Left lung (tissue), 10 donors: ENCODE measurements around the gene LDAH. TPM values are rescaled to one million over a fixed set of nuclear protein-coding genes. Genes with fewer than 3 reads are reported as not detected.

Experiments
- ATAC-seq: fragments of 200-7000 bp; cut with Tn5 transposase; one replicate; pipeline ENCODE4 v1.9.1; 2020; ENCODE audit warnings: moderate library complexity
- DNase-seq, 4 donors: peaks; one replicate each; pipeline ENCODE4 v3.0.0-alpha.2; 2013 to 2020
- H3K27ac ChIP-seq, 2 donors: fragments of 200-600 bp; sonication (generic) in 1 of 2; one replicate each; pipeline versions ENCODE4 v1.5.0 to v1.8.0; 2020 to 2021
- H3K27me3 ChIP-seq, 2 donors: fragments of 200-600 bp; sonication (generic) in 1 of 2; one replicate each; pipeline versions ENCODE4 v1.5.0 to v1.8.0; 2020 to 2021
- H3K36me3 ChIP-seq, 2 donors: fragments of 200-600 bp; sonication (generic) in 1 of 2; one replicate each; pipeline versions ENCODE4 v1.5.0 to v1.8.0; 2020 to 2021
- H3K4me1 ChIP-seq, 2 donors: fragments of 200-600 bp; one replicate each; pipeline ENCODE4 v1.8.0; 2021
- H3K4me3 ChIP-seq, 2 donors: fragments of 200-600 bp; sonication (generic) in 1 of 2; one replicate each; pipeline versions ENCODE4 v1.5.0 to v1.8.0; 2020 to 2021; ENCODE audit warnings: mild to moderate bottlenecking in 1 of 2
- H3K9me3 ChIP-seq, 2 donors: fragments of 200-600 bp; sonication (generic) in 1 of 2; one replicate each; pipeline versions ENCODE4 v1.5.0 to v1.8.0; 2020 to 2021
- CTCF ChIP-seq, 2 donors: fragments of 200-600 bp; sonication (generic) in 1 of 2; IDR thresholded peaks; one replicate each; pipeline versions ENCODE4 v1.5.0 to v1.8.0; 2021; ENCODE audit warnings: antibody characterized with exemption in 2 of 2
- intact Hi-C, 2 donors: fragments of 100-400 bp; cut with DNase I; formaldehyde crosslinking; loops; one replicate each; pipeline versions ENCODE4 v1.11.2 to v1.14.2; 2022
- polyA plus RNA-seq, 6 donors: library from polyadenylated mRNA; unstranded; fragments of 120-200 nt; gene quantifications; one replicate each; pipeline ENCODE4 v1.2.1, GENCODE V29; 2013; ENCODE audit not compliant: insufficient read length in 6 of 6
- total RNA-seq, 2 donors: library from RNA; stranded (reverse); fragmentation: NEBNext Ultra II Directional; extraction: Animal tissue kit (Norgen Biotek cat#: 25700); gene quantifications; one replicate each; pipeline ENCODE4 v1.2.1, GENCODE V29; 2021
- donor health status: DM: no; HTN: yes; CAD: no.
- donor health status: DM: no; HTN: no; CAD: no.

Gene LDAH
- total and polyA plus RNA-seq, 8 donors, result 20.2 to 25.7 (median 22.3) TPM

GRCh38 chr2:20745924-20746555 is 76.9 kb downstream of the LDAH start:
- ATAC-seq (peak; percentile 91), DNase-seq (peak in 2 of 4 donors; percentile 13 to 51)
- Histone ChIP-seq H3K27ac (peak overlapping the region in 1 of 2 donors; percentile 6), H3K36me3 (no peaks in the 10 kb centered on the region), H3K27me3 (no peaks in the 10 kb centered on the region), H3K4me3 (no peak overlapping the region), H3K9me3 (no peaks in the 10 kb centered on the region), H3K4me1 (no peaks in the 10 kb centered on the region)
- intact Hi-C loops, result no loop called here
- TF ChIP-seq CTCF (IDR thresholded peaks at IDR 0.05), result no peak

GRCh38 chr2:20744366-20745335 is 78.2 kb downstream of the LDAH start:
- no peaks in the 10 kb centered on the region for H3K27me3 ChIP-seq
- no peak for DNase-seq

DNA sequence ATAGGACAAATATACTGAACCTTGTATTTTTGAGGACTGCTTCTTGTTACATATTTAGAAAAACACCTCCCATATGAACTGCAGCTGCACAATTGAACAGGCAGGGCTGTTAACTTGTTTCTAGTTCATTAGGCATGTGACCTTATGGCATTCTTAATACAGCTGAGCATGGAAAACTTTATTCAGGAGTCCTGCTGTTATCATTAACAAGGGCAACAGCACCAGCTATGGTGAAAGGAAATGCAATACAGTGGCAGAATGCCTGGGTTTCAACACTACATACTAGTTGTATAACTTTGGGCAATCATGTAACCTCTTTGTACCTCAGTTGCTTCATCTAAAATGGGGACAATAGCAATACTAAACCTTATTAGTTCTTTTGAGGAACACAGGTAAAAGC is 84.1 kb downstream of the LDAH start:
- no peak overlapping the region for H3K4me3 ChIP-seq
- no peak overlapping the region for H3K27ac ChIP-seq
- H3K4me1 ChIP-seq, result no peaks in the 10 kb centered on the region
- ATAC-seq, result no peak
- DNase-seq, result no peak
- intact Hi-C loops, result no loop called here
- peaks cover 0 to 5% of the 10 kb centered on the region in 2 donors for H3K36me3 ChIP-seq
- TF ChIP-seq CTCF (IDR thresholded peaks at IDR 0.05), result no peak
- no peaks in the 10 kb centered on the region for H3K9me3 ChIP-seq
- H3K27me3 ChIP-seq, result no peaks in the 10 kb centered on the region

More at GRCh38 chr2:20744366-20745335, 78.2 kb downstream of the LDAH start:
- TF ChIP-seq CTCF (IDR thresholded peaks at IDR 0.05), result no peak
- no peaks in the 10 kb centered on the region for H3K36me3 ChIP-seq
- no peak overlapping the region for H3K4me3 ChIP-seq
- no peak for ATAC-seq
- H3K4me1 ChIP-seq, result no peaks in the 10 kb centered on the region
- H3K9me3 ChIP-seq, result no peaks in the 10 kb centered on the region
- no peak overlapping the region for H3K27ac ChIP-seq
- intact Hi-C loops, result no loop called here

GRCh38 chr2:20737505-20737904 is 85.4 kb downstream of the LDAH start:
- H3K4me1 ChIP-seq, result no peaks in the 10 kb centered on the region
- intact Hi-C loops, result no loop called here
- peaks cover 0 to 5% of the 10 kb centered on the region in 2 donors for H3K36me3 ChIP-seq
- H3K27ac ChIP-seq, result no peak overlapping the region
- no peaks in the 10 kb centered on the region for H3K27me3 ChIP-seq
- DNase-seq (no peak), ATAC-seq (no peak)
- no peaks in the 10 kb centered on the region for H3K9me3 ChIP-seq
- TF ChIP-seq CTCF (IDR thresholded peaks at IDR 0.05), result no peak
- H3K4me3 ChIP-seq, result no peak overlapping the region
